Measurements from ENCODE around the gene ANXA2R.

- TF ChIP-seq TAF1 (conservative IDR thresholded peaks at IDR 0.05) (no peak), CTCF (IDR thresholded peaks at IDR 0.05; ENCODE audit: low read depth, low read length, missing input control) (no peak), RAD21 (IDR thresholded peaks at IDR 0.05) (no peak)
These were observed 39.8 kb downstream of the ANXA2R start for GRCh38 chr5:43000111-43000840.

Data from liver (tissue), 3 donors.